SK-N-MC (cell line): ENCODE data around the gene CRELD1.

Experiments used
- EZH2 ChIP-seq: fragments of 200-600 bp; sonication (generic); IDR thresholded peaks from one replicate; pipeline ENCODE4 v1.6.1; 2017; ENCODE audit warnings: antibody characterized with exemption
- FOXP2 ChIP-seq: optimal IDR thresholded peaks from 2 replicates; pipeline ENCODE3; 2011; ENCODE audit warnings: mild to moderate bottlenecking, moderate library complexity; ENCODE audit not compliant: insufficient read depth; ENCODE audit errors: extremely low read length, control extremely low read depth
- POLR2AphosphoS5 ChIP-seq: IDR thresholded peaks from 2 replicates; pipeline ENCODE4 v1.6.1; 2012; ENCODE audit warnings: mild to moderate bottlenecking, low read depth, low read length, borderline replicate concordance

GRCh38 chr3:9938966-9939365 is 5.3 kb downstream of the CRELD1 start:
- TF ChIP-seq EZH2 (no peak), POLR2AphosphoS5 (no peak), FOXP2 (no peak)
